RPMI7951 (cell line): ENCODE measurements around the gene SOBP. TPM values are rescaled to one million over a fixed set of nuclear protein-coding genes. Genes with fewer than 3 reads are reported as not detected.
A peak's percentile ranks its signal among the peaks of the same experiment; 100 is the strongest.
"Not testable (repeated sequence)": the region's sequence is repeated elsewhere in the genome, so short reads cannot be mapped to it uniquely, and the experiment has no call there.

Source experiments
- DNase-seq: peaks from one replicate; pipeline ENCODE4 v3.0.0-alpha.2; 2012; ENCODE audit warnings: low read depth
- total RNA-seq: library from RNA; depleted of rRNA; stranded (reverse); fragments of >200 nt; shearing (Covaris generic); gene quantifications from 2 replicates; pipeline ENCODE4 v1.2.3, GENCODE V29; 2014; rRNA removed

Gene SOBP
- total RNA-seq = 0.49 and 0.60 TPM in 2 replicates

GRCh38 chr6:107489636-107490565, at the start of gene SOBP:
Gene SOBP, plus strand, starts transcription at chr6:107490117. Its CDS starts 500 bp downstream, at chr6:107490617.
- DNase-seq = peak; percentile 26

GRCh38 chr6:107440936-107441335, 49.0 kb upstream of the SOBP start:
- DNase-seq = no peak

- no peak for DNase-seq
Observed at GRCh38 chr6:107441682-107442081, 48.2 kb upstream of the SOBP start.

- peak; percentile 2 for DNase-seq
Observed at GRCh38 chr6:107442938-107443607, 46.8 kb upstream of the SOBP start.

DNA sequence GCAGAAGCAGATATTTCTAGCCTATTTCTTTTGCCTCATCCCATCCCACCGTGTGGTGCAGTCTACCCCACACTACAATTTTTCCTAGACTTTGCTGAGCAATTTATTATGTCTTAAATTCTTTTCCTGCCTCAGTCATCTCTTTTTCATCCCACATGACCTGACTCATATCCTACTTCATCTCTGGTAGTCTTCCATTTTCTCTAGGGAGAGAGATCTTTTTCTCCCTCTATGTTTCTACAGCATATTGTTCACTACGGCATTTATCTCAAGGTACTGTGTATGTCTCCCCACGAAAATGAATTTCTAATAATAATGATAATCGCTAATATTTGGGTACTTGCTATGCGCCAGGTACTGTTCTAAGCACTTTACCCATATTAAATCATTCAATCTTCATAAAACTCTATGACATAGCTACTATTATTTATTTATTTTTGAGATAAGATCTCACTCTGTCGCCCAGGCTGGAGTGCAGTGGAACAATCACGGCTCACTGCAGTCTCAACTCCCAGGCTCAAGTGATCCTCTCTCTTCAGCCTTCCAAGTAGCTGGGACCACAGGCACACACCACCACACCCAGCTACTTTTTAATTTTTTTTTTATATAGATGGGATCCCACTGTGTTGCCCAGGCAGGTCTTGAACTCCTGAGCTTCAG, 46.2 kb upstream of the SOBP start:
- peak; percentile 12 for DNase-seq

DNA sequence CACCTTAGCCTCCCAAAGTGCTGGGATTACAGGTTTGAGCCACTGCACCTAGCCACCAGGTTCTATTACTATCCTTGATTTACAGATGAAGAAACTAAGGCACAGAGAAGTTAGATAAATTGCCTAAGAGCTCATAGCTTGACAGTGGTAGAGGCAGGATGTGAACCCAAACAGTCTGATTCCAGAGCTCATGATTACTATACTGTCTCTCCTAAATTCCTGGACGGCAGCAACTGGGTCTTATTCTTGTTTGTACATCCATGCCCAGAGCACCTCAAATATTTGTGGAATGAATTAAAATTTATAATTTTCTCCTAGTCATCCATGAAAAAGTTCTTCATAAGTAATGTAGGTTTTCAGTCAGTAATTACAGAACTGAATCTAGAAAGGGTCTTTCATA, 45.6 kb upstream of the SOBP start:
- no peak for DNase-seq

DNA sequence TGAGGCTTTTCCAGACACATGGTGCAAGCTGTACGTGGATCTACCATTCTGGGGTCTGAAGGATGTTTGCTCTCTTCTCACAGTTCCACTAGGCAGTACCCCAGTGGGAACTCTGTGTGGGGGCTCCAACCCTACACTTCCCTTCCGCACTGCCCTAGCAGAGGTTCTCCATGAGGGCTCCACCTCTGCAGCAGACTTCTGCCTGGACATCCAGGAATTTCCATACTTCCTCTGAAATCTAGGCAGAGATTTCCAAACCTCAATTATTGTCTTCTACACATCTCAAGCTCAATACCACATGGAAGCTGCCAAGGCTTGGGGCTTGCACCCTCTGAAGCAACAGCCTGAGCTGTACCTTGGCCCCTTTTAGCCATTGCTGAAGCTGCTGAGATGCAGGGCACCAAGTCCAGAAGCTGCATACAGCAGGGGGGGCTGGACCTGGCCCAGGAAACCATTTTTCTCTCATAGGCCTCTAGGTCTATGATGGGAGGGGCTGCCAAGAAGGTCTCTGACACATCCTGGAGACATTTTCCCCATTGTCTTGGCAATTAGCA, 42.2 kb upstream of the SOBP start:
- no peak for DNase-seq

- no peak for DNase-seq
Observed at GRCh38 chr6:107448776-107449175, 41.1 kb upstream of the SOBP start.

DNA sequence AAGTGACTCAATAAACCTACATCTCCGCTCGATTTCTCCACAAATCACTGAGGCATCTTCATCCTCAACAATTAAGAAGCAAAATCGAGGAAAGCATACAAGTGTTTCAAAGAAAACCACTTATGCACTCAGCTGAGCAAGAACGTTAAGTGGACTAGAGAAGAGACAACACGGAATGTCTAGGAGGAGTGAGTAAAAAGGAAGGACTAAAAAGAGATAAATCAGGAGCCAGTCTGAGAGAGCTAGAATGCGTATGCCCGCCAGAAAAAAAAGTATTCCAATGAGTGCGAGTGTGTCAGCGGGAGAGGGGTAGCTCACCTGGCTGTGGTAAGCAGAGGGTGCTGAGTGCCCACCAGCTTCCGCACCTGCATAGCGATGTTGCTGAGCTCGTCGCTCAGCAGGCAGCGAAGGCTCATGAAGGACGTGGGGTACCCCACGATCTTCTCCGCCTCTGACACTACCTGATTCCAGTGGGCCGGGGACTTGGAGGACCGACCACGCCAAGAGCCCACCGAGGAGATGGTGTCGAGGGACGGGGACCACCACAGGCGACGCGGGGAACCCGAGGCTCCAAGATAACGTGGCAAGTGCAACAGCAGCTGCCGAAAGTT, 31.1 kb upstream of the SOBP start:
- peak; percentile 11 for DNase-seq

DNA sequence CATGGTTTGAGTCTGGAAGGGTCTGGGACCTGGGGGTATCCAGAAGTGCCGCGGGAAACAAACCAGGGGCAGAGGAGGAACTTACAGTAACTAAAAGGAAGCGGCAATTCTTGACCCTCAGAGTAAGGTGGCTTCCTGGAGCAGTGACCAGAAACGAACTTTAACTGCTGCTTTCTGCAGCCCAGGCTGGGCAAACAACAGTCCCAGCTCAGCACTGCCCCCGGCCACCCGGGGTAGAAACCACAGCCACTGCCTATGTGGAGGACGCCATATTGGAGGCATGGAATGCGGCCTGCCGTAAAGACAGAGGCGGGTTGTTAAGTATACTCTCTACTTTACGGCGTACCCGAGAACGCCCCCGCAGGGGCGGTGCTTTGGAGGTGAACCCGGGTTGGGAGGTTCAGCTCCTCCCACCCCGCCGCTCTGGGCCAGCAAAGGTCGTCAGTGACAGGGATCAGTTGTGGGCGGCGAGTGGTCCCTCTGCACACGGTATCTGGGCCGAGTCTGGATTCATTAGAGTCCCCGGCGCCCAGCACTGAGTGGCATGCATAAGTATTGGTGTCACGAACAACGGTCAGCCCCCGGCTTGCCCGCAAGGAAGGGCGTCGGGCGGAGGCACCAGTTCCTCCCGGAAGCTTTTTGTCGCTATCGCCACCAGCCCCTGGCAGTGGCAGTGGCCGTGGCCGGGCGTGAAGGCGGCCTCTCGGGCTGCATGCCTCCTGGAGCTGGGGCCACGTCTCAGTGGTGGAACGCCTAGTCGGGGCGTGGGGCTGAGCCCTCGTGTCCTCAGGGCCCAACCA, 30.4 kb upstream of the SOBP start, which contains the start of gene PDSS2:
Gene PDSS2 (minus strand): TSS at position 282 of the 800 bp plus-strand sequence. CDS start 279 bp downstream, at position 3.
- peak; percentile 97 for DNase-seq

DNA sequence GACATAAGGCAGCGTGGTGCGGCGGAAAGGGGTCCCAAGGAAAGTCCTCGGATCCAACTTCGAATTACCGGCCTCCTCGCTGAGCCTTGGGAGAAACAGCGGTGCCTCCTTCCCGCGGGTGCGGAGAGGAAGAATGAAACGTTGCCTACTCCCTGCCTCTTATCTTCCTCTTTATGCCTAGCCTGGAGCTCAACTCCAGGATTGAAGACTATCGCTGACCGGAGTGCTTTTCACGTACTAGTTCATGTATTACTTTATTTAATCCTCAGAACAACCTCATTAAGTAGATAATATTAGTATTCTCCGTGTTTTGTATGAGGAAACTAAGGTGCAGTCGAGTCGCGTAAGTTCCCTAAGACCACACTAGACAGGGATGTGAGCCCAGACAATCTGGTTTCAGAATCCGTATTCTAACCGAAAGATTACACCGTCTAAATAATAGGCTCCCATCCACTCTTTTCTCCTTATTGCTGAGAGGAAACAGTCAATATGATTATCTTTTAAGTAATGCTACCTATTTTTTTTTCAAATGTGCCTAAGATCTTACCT, 29.8 kb upstream of the SOBP start:
- no peak for DNase-seq

- no peak for DNase-seq
Observed at GRCh38 chr6:107466062-107466461, 23.9 kb upstream of the SOBP start.

DNA sequence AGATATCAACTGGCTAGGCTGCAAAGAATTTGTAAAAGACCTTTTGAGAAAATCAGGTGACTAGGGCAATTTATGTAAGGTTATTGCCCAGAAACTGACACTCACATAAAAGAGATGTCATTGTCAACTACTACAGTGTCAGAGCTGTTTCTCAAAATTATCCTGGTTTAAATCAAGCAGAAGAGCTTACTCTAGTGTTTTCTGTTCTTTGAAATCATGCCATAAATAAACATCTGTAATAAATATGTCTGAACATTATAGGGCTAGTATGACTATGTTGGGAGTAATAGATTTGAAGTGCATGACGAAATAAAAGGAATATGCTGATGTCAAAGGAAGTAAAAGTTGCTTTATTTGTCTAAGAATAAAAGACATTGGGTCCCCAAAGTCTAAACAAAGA, 19.6 kb upstream of the SOBP start:
- no peak for DNase-seq

DNA sequence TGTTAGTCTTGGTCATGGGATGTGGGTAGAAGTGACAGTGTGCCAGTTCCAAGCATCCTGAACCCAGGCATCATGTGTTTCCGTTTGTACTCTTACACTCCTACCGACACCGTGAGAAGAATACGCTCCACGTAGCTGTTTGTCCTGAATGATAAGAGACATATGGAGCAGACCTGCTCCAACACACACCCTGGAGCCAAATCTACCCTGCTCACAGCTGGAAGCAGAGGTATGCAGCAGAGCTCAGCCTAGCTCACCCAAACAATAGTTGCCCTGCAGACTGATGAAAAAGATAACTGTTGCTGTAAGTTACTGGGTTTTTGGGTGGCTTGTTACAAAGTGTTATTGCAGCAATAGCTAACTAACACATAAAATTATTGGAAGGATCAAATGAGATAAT, 16.3 kb upstream of the SOBP start:
- no peak for DNase-seq

GRCh38 chr6:107475360-107475759, 14.6 kb upstream of the SOBP start:
- not testable (repeated sequence) for DNase-seq

GRCh38 chr6:107475826-107476225, 14.1 kb upstream of the SOBP start:
- DNase-seq = not testable (repeated sequence)

- DNase-seq = no peak
Observed at GRCh38 chr6:107479089-107479690, 10.7 kb upstream of the SOBP start.

- no peak for DNase-seq
Observed at GRCh38 chr6:107485157-107485556, 4.8 kb upstream of the SOBP start.

- DNase-seq = no peak
Observed at GRCh38 chr6:107488174-107488874, 1.6 kb upstream of the SOBP start.
